NCI-H146 (cell line): ENCODE data around the gene SDK2.

Experiments used
- DNase-seq: peaks from one replicate; lab custom pipeline; 2025; lab: John Stamatoyannopoulos, UW

Gene SDK2, protein sequence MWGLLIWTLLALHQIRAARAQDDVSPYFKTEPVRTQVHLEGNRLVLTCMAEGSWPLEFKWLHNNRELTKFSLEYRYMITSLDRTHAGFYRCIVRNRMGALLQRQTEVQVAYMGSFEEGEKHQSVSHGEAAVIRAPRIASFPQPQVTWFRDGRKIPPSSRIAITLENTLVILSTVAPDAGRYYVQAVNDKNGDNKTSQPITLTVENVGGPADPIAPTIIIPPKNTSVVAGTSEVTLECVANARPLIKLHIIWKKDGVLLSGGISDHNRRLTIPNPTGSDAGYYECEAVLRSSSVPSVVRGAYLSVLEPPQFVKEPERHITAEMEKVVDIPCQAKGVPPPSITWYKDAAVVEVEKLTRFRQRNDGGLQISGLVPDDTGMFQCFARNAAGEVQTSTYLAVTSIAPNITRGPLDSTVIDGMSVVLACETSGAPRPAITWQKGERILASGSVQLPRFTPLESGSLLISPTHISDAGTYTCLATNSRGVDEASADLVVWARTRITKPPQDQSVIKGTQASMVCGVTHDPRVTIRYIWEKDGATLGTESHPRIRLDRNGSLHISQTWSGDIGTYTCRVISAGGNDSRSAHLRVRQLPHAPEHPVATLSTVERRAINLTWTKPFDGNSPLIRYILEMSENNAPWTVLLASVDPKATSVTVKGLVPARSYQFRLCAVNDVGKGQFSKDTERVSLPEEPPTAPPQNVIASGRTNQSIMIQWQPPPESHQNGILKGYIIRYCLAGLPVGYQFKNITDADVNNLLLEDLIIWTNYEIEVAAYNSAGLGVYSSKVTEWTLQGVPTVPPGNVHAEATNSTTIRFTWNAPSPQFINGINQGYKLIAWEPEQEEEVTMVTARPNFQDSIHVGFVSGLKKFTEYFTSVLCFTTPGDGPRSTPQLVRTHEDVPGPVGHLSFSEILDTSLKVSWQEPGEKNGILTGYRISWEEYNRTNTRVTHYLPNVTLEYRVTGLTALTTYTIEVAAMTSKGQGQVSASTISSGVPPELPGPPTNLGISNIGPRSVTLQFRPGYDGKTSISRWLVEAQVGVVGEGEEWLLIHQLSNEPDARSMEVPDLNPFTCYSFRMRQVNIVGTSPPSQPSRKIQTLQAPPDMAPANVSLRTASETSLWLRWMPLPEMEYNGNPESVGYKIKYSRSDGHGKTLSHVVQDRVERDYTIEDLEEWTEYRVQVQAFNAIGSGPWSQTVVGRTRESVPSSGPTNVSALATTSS (N-terminal part only)

DNA sequence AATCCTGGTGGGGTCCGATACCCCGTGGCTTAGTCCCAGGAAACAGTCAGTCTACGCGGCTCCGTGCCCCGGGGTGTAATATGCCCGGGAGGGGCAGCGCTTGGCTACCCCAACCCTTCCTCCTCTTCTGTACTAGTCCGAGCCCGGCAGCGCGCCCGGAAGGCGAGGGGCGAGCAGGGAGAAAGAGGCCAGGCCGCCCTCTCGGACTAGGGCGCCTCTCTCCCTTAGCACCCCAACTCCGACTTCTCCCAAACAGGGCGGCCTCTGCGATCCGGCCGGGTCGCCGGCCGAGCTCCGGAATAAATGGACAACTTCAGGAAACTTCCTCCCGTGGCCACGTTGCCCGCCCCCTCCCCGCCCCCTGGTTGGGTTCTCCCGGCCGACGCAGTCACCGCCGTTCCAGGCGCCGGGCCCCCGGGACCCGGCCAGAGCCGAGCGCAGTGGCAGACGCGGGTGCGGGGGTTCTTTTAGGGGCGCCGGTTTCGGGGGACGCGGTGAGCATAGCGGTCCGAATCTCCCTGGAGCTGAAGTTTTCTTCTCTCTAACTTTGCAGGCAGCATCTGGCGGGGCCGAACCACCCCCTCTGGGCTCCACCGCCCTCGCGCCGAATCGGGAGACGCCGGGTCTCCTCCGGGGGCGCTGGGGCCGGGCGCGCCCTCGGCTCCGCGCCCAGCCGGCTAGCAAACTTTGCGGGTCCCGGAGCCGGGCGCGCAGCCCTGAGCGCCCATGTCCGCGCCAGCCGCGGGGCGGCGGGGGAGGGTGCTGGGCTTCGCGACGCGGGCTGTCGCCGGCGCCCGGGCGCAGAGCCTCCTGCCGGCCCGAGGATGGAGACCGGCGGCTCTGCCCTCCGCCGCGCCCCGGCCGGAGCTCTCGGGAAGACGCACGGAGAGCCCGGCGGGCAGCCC lies at the start of gene SDK2:
TSS of gene SDK2 (minus strand) at position 301 of the 905 bp plus-strand sequence. CDS start 357 bp downstream, outside the sequence.
- peak; percentile 48 for DNase-seq

DNA sequence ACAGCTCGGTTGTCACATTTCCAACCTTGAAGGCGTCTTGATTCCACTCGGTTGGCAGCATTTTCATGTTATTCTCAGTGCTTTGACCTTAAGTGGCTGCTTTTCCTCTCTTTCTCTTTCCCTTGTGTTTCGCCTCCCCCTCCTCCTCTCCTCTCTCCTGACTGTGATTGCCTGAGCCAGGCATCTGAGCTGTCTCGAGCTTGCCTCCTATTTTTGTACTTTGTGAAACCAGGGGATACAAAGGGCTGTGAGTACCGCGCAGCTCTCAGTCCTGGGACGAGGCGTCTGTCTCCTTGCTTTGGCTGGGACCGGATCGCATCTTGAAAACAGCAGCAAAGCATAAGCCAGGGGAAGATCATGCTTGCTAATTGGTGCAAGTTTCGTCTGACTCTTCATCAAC lies 48.8 kb upstream of the SDK2 start:
- no peak for DNase-seq

DNA sequence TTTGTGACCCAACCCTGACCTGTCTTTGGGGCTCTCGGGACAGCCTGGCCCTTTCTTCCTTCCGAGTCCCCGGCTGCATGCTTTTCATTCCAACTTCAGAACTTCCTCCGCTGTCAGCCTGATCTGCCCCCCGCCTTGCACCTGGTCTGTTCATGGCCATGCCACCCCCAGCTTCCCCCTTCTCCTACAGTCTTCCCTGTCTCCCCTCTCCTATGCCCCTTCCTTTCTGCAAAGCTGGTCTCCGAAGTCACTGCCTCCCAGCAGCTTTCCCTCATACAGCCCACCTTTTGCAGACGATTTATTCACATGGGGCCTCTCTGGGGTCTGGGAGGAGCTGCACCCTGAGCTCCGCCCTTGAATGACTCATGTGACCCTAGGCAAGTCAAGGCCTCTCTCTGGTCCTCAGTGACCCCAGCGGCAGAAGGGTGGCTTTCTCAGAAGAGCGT lies 47.1 kb upstream of the SDK2 start:
- DNase-seq: no peak

DNA sequence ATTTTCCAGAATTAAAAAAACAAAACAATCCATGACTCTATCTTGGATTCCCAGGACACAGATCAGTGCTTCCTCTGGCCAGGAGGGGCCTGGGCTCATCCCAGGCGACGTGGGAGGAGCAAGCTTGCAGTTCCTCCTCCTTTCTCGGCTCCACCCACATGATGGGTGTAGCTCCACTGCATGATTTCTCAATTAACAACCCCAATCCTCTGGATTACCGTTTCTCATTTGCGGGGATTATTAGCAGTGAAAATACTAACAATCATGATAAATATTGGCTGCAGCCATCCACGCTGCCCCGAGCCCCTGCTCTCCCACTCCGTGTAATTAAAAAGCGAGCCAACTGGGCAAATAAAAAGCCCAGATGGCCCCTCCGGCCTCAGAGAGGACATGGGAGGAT lies 46.4 kb upstream of the SDK2 start:
- DNase-seq: no peak

GRCh38 chr17:73689596-73690275 lies 45.5 kb upstream of the SDK2 start:
- no peak for DNase-seq

- no peak for DNase-seq
These were observed 42.7 kb upstream of the SDK2 start for GRCh38 chr17:73686961-73687360.

DNA sequence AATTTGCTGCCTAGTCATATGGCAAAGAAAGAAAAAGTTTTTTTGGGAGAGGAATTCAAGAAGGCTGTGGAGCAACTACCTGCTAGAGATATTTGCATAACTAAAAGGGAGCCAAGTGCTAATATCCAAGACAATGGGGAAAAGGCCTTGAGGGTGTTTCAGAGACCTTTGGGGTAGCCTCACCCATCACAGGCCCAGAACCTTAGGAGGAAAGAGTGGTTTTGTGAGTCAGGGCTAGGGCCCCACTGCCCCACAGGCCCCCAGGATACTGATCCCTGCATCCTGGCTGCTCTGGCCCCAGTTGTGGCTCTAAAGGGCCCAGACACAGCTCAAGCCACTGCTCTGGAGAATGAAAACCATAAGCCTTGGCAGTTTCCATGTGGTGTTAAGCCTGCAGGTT lies 41.9 kb upstream of the SDK2 start:
- DNase-seq: no peak

DNA sequence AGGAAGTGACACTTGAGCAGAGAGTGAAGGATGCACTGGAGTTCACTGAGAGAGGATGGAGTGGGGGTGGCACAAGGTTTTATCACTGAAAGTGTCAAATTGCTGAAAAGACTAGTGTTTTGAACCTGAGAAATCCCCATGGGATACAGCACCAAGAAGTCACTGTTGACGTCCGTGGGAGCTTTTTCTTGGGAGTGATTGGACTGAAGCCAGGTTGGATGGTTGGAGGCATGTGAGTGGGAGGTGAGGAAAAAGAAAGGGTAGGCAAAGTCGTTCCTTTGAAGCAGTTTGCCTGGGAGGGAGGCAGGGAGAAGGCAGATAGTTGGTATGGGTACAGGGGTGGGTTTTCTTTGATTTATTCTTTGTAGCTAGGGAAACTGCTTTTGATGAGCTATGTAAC lies 39.9 kb upstream of the SDK2 start:
- no peak for DNase-seq

DNA sequence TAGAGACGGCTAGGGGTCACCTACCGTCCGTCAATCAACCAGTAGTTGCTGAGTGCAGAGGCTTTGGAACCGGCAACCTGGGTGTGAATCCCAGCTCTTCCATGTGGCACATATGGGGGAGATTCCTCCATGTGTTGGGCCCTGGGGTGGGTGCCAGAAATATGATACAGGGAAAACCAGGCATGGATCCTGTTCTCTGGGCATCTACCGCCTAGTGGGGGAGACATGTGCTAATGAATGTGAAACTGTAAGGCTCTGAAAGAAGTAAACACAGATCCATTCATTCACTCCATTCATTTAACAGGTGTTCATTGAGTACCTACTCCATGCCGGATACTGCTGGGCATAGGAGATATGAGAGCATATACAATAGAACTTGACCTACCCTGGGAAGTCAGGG lies 39.5 kb upstream of the SDK2 start:
- no peak for DNase-seq

DNA sequence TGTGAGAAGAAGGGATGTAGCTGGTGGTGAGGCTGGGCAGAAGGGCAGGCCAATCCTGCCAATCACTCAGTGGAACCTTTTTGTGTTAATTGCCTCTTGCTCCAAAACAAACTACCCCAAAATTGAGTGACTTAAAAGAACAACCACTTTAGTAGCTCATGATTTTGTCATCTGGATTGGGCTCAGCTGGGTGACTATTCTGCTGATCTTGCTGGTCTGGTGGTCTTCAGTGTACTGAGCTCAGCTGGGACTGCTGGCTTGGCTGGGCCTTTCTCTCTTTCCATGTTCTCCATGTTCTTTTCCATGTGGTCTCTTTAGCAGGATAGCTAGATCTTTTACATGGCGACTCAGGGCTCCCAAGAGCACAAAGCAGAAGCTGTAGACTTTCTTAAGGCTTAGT lies 37.7 kb upstream of the SDK2 start:
- DNase-seq: no peak

GRCh38 chr17:73679476-73679875 lies 35.2 kb upstream of the SDK2 start:
- DNase-seq: no peak

GRCh38 chr17:73678999-73679398 lies 34.8 kb upstream of the SDK2 start:
- DNase-seq: no peak

GRCh38 chr17:73669771-73670170 lies 25.5 kb upstream of the SDK2 start:
- no peak for DNase-seq

GRCh38 chr17:73667181-73667959 lies 23.1 kb upstream of the SDK2 start:
- DNase-seq: no peak

DNA sequence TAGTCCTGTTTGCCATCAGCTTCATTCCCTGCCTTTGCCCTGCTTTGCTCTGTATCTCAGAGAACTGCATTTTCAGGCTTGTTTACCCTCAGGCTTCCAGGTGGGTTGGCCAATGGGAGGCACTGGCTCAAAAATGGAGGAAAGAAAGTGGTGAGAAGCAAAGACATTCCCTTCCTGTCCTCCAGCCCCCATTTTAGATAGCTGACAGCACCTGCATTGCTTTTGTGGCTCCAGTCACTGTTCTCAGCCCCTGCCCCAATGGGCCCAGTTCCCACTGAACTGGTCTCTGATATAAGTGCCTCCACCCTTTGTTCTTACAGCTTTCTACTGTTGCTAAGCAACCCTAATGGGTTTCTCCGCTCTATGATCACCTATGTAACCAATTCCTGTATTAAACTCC lies 19.4 kb upstream of the SDK2 start:
- DNase-seq: no peak

- no peak for DNase-seq
These were observed 16.1 kb upstream of the SDK2 start for GRCh38 chr17:73660366-73660765.

GRCh38 chr17:73658821-73659515 lies 14.7 kb upstream of the SDK2 start:
- DNase-seq: no peak

- DNase-seq: peak; percentile 72
These were observed 13.3 kb upstream of the SDK2 start for GRCh38 chr17:73657473-73658116.

GRCh38 chr17:73654241-73654640 lies 10.0 kb upstream of the SDK2 start:
- no peak for DNase-seq
